PC-9 (cell line): ENCODE data around the gene EVX1. TPM values are rescaled to one million over a fixed set of nuclear protein-coding genes. Genes with fewer than 3 reads are reported as not detected.

Experiments
- BruUV-seq: library from RNA; stranded (reverse); fragments of 400-500 nt; replicated peaks from 2 replicates; lab custom pipeline; 2021; lab: Mats Ljungman, UMichigan
- CTCF ChIA-PET: fragments of 300-600 bp; sonication (Branson Sonifier 250); formaldehyde crosslinking; loops from one replicate; lab custom pipeline; 2022; ENCODE audit warnings: antibody characterized with exemption; lab: Charles Lee
- POLR2A ChIA-PET: fragments of 300-600 bp; sonication (Branson Sonifier 250); formaldehyde crosslinking; loops from one replicate; lab custom pipeline; 2022; ENCODE audit warnings: antibody characterized with exemption; ENCODE audit not compliant: unreplicated experiment; lab: Charles Lee
- DNase-seq, 2 experiments: peaks; one replicate each; pipeline versions ENCODE4 v3.0.0 to v3.0.0-alpha.2; 2015 to 2022; ENCODE audit warnings: mixed read lengths in 1 of 2
- H2AFZ ChIP-seq: fragments of 200-600 bp; sonication (generic); 2 replicates; pipeline ENCODE4 v1.8.1; 2017; ENCODE audit warnings: antibody characterized with exemption
- H3F3A ChIP-seq: fragments of 200-600 bp; sonication (generic); 2 replicates; pipeline ENCODE4 v1.8.1; 2017; ENCODE audit warnings: antibody characterized with exemption, mild to moderate bottlenecking, low read depth; ENCODE audit not compliant: insufficient read depth
- H3K27ac ChIP-seq: fragments of 200-600 bp; sonication (generic); 2 replicates; pipeline ENCODE4 v1.6.1; 2016; ENCODE audit warnings: mixed run types
- H3K27me3 ChIP-seq: fragments of 200-600 bp; sonication (generic); 2 replicates; pipeline ENCODE4 v1.6.1; 2016; ENCODE audit warnings: low read depth, mixed run types; ENCODE audit not compliant: insufficient read depth
- H3K36me3 ChIP-seq: fragments of 200-600 bp; sonication (generic); 2 replicates; pipeline ENCODE4 v1.6.1; 2016; ENCODE audit warnings: low read depth, mixed run types
- H3K4me1 ChIP-seq: fragments of 200-600 bp; sonication (generic); replicated peaks from 2 replicates; pipeline ENCODE4 v1.6.1; 2016; ENCODE audit warnings: mixed run types; ENCODE audit not compliant: insufficient read depth
- H3K4me2 ChIP-seq: fragments of 200-600 bp; sonication (generic); 2 replicates; pipeline ENCODE4 v1.6.1; 2017; ENCODE audit warnings: mixed run types
- H3K4me3 ChIP-seq: fragments of 200-600 bp; sonication (generic); 2 replicates; pipeline ENCODE4 v1.6.1; 2016; ENCODE audit warnings: mixed run types
- H3K79me2 ChIP-seq: fragments of 200-600 bp; sonication (generic); 2 replicates; pipeline ENCODE4 v1.6.1; 2017; ENCODE audit warnings: low read depth, mixed run types
- H3K9me2 ChIP-seq: fragments of 200-600 bp; sonication (generic); 2 replicates; pipeline ENCODE4 v1.8.1; 2017; ENCODE audit warnings: mild to moderate bottlenecking; ENCODE audit not compliant: insufficient read depth
- H3K9me3 ChIP-seq: fragments of 200-600 bp; sonication (generic); 2 replicates; pipeline ENCODE4 v1.8.1; 2016; ENCODE audit warnings: low read depth; ENCODE audit not compliant: insufficient read depth
- H4K20me1 ChIP-seq: fragments of 200-600 bp; sonication (generic); 2 replicates; pipeline ENCODE4 v1.8.1; 2017; ENCODE audit not compliant: insufficient read depth
- CTCF ChIP-seq: fragments of 200-600 bp; sonication (generic); conservative IDR thresholded peaks from 2 replicates; pipeline ENCODE4 v1.6.1; 2017; ENCODE audit warnings: mixed run types, antibody characterized with exemption, mild to moderate bottlenecking, moderate library complexity
- EZH2 ChIP-seq: fragments of 200-600 bp; sonication (generic); IDR thresholded peaks from 2 replicates; pipeline ENCODE4 v1.8.0; 2017; ENCODE audit warnings: antibody characterized with exemption, low read depth
- intact Hi-C: fragments of 100-400 bp; cut with micrococcal nuclease; formaldehyde crosslinking; loops from one replicate; pipeline ENCODE4 v1.10.0; 2022; ENCODE audit not compliant: unreplicated experiment
- total RNA-seq: library from RNA; stranded (reverse); gene quantifications from 2 replicates; pipeline ENCODE4 v1.2.3, GENCODE V29; 2021

EVX1 gene
- total RNA-seq, 1 experiment from 2014 or later, result not detected

GRCh38 chr7:27241189-27242056, 1.2 kb upstream of the EVX1 start:
- no peak for DNase-seq
- intact Hi-C loops, result no loop called here
- no peak for TF ChIP-seq CTCF
- no peak for TF ChIP-seq EZH2
- no peaks in the 10 kb centered on the region for H3F3A ChIP-seq
- no peak overlapping the region for H2AFZ ChIP-seq
- no peaks in the 10 kb centered on the region for H3K4me1 ChIP-seq
- no peaks in the 10 kb centered on the region for H3K36me3 ChIP-seq
- peaks cover 23% of the 10 kb centered on the region; the same call in 1 of the 2 replicates for H3K27me3 ChIP-seq
- ChIA-PET CTCF (interaction anchor here (0.6 kb wide), 1 partner anchor 423 kb away, joined by 5 read pairs; no protein-coding TSS in a partner anchor), POLR2A (interaction anchor here (0.5 to 0.6 kb wide), 4 partner anchors 12 to 684 kb away, joined by 3 to 5 read pairs (median 4); no protein-coding TSS in a partner anchor)
- H3K79me2 ChIP-seq, result no peaks in the 10 kb centered on the region
- H3K9me2 ChIP-seq, result no peaks in the 10 kb centered on the region
- no TSS peak for BruUV-seq
- no peaks in the 10 kb centered on the region for H3K9me3 ChIP-seq
- no peak overlapping the region for H3K4me3 ChIP-seq
- H4K20me1 ChIP-seq, result no peaks in the 10 kb centered on the region
- H3K4me2 ChIP-seq, result no peak overlapping the region
- H3K27ac ChIP-seq, result no peak overlapping the region

GRCh38 chr7:27242154-27242553, 448 bp upstream of the EVX1 start:
- no peaks in the 10 kb centered on the region for H3F3A ChIP-seq
- no peaks in the 10 kb centered on the region for H3K9me3 ChIP-seq
- intact Hi-C loops, result no loop called here
- DNase-seq, result no peak
- H4K20me1 ChIP-seq, result no peaks in the 10 kb centered on the region
- H3K36me3 ChIP-seq, result no peaks in the 10 kb centered on the region
- no peak overlapping the region for H2AFZ ChIP-seq
- no peaks in the 10 kb centered on the region for H3K4me1 ChIP-seq
- H3K4me3 ChIP-seq, result no peak overlapping the region
- no peak overlapping the region for H3K4me2 ChIP-seq
- H3K9me2 ChIP-seq, result no peaks in the 10 kb centered on the region
- peaks cover 26% of the 10 kb centered on the region; the same call in 1 of the 2 replicates for H3K27me3 ChIP-seq
- H3K79me2 ChIP-seq, result no peaks in the 10 kb centered on the region
- ChIA-PET POLR2A (interaction anchor here (0.5 to 0.6 kb wide), 3 partner anchors 13 to 364 kb away, joined by 3 to 5 read pairs (median 4); no protein-coding TSS in a partner anchor), CTCF (no interaction called here)
- H3K27ac ChIP-seq, result no peak overlapping the region
- BruUV-seq, result no TSS peak
- TF ChIP-seq CTCF, result no peak
- TF ChIP-seq EZH2, result no peak

- no peaks in the 10 kb centered on the region for H3K9me2 ChIP-seq
- H3K4me2 ChIP-seq, result no peak overlapping the region
- intact Hi-C loops, result no loop called here
Observed at GRCh38 chr7:27243340-27244163, 950 bp downstream of the EVX1 start.

More at GRCh38 chr7:27243340-27244163, 950 bp downstream of the EVX1 start:
- POLR2A ChIA-PET, result no interaction called here
- peaks cover 35% of the 10 kb centered on the region; the same call in 1 of the 2 replicates for H3K27me3 ChIP-seq
- no peak overlapping the region for H3K4me3 ChIP-seq
- TF ChIP-seq CTCF (no peak), EZH2 (no peak)
- no TSS peak for BruUV-seq
- no peaks in the 10 kb centered on the region for H3K36me3 ChIP-seq
- H3K9me3 ChIP-seq, result no peaks in the 10 kb centered on the region
- H3F3A ChIP-seq, result no peaks in the 10 kb centered on the region
- H2AFZ ChIP-seq, result no peak overlapping the region
- no peaks in the 10 kb centered on the region for H3K79me2 ChIP-seq
- no peaks in the 10 kb centered on the region for H3K4me1 ChIP-seq
- no peak for DNase-seq
- CTCF ChIA-PET, result no interaction called here
- no peak overlapping the region for H3K27ac ChIP-seq
- no peaks in the 10 kb centered on the region for H4K20me1 ChIP-seq
